ENCODE data around the gene GRIA2.
"Not testable (repeated sequence)": the region's sequence is repeated elsewhere in the genome, so short reads cannot be mapped to it uniquely, and the experiment has no call there.

GRIA2 gene

DNA sequence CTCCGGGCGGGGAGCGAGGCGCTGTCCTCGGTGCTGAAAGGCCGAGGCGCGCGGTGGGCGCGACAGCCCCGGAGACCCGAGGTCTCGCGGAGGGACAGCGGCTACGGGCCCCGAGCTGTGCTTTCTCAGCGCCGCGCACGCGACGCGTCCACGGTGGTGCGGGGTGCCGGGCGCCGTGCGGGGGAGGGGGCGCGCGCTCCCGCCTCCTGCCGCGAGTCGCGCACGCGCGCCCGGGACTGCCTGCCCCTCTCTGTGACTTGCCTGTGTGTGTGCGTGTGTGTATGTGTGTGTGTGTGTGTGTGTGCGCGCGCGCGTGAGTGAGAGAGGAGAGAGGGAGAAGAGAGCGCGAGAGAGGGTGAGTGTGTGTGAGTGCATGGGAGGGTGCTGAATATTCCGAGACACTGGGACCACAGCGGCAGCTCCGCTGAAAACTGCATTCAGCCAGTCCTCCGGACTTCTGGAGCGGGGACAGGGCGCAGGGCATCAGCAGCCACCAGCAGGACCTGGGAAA lies at the start of gene GRIA2:
Gene GRIA2, plus strand, starts transcription at position 358 of the 511 bp plus-strand sequence. CDS start 315 bp downstream, outside the sequence.
- DNase-seq (ENCODE audit: low spot score): peak; percentile 60

DNA sequence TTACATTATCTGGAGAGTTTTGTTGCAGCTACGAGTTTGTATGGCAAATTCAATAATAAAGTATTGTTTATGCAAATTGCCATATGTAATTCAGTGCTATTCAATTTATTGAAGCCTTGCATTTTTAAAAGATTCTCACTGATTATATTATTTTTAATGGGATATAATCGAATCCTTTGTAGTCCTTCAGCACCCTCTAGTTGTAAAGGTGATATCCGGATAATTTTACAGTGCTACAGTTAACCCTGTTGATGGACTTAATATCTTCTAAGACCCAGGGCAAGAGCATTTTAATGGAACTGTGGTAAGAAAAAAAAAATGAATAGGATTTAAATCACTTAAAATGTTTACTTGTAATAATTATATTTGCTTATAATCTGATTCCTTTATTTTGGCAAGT lies 48.5 kb upstream of the GRIA2 start:
- peak; percentile 12 for DNase-seq (ENCODE audit: low spot score)

DNA sequence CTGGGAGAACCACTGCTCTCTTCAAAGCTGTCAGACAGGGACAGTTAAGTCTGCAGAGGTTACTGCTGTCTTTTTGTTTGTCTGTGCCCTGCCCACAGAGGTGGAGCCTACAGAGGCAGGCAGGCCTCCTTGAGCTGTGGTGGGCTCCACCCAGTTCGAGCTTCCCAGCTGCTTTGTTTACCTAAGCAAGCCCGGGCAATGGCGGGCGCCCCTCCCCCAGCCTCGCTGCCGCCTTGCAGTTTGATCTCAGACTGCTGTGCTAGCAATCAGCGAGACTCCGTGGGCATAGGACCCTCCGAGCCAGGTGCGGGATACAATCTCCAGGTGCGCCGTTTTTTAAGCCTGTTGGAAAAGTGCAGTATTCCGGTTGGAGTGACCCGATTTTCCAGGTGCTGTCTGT lies 40.3 kb upstream of the GRIA2 start:
- not testable (repeated sequence) for DNase-seq (ENCODE audit: low spot score)

DNA sequence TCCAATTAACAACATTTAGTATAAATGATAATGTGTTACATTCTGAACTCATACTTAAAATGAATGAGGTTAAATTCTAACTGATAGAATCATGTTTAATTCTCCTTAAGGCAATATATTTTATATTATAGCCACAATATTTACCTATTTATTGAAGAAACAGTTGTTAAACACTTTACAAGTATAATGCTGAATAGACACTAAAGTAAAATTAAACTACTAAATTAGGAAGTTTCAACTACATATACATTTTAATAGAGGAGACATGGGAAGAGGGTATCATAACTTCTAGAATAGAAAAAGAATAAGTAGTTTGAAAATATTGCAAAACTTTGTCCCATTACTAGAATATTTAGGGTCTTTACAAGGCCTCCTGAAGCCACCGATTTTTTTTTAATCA lies 36.2 kb upstream of the GRIA2 start:
- no peak for DNase-seq (ENCODE audit: low spot score)

DNA sequence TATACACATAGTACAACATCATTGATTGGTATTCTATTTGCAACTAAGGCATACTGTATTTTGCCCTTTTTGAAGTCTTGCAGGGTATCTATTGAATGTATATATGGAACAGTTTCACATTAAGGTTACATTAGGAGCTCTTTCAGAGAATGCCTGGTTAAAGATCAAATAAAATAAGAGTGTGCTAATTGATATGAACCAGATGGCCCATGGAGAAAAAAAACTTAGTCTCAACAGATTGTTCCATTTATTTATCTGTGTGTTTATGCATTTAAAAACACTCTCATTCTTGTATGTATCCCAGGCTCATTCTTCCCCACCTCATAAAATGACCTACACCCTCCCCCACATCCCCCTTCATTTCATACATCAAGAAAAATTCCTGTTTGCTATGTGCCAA lies 35.2 kb upstream of the GRIA2 start:
- no peak for DNase-seq (ENCODE audit: low spot score)

DNA sequence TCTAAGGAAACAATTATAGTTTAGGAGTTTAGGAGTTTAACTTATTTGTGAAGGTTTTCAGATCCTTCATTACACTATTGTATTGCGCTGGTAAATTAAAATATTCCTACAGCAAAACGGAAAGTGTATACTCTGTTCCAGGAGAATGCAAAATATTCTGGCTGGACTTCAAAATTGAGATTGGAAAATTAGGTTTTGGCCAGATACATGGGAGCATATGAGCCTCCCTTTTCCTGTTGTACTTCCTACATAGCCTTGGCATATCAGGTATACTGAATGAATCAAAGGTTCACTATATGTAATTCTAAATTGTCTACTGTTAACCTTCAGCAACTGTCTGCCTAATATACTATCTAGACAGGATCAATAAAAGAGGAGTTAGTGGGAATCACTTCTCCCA lies 25.2 kb upstream of the GRIA2 start:
- DNase-seq (ENCODE audit: low spot score): no peak

DNA sequence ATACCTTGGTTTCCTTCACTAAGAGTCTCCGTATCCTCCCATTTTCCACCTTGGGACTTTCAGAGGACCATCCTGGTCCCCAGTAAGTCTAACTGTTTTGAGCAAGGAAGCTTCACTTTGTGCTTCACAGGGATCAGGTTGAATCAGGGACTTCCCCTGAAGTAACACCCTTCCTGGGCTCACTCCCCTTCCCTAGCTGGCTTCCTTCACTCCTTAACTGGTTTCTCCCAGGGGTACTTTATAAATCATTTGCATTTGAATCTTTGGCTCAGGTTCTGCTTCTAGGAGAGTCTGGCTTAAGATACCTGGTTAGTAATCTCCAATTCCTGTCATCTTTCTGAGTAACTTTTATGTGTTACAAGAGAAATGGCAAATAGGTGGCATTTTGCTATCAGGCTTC lies 24.5 kb upstream of the GRIA2 start:
- DNase-seq (ENCODE audit: low spot score): no peak

DNA sequence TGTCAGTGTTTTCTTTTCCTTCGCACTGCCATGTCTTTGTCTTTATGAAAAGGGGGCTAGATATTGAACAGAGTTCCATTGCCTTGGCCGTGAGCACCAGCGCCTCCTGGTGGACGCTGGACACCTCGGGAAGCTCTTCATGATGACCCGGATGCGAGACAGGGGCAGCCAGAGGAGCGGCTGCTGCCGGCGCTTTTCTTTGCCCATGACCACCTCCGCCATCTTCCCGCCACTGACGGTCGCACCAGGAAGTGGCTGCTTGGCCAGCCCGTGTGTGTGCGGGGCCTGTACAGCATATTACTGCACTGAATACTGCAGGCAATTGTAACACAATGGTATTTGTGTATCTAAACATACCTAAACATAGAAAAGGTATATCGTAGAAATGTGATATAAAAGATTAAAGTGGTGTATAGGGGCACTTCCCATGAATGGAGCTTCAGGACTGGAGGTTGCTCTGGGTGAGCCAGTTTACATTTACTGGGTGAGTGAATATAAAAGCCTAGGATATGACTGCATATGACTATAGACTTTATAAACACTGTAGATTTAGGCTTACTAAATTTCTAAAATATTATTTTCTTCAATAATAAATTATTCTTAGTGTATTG lies 15.8 kb upstream of the GRIA2 start:
- no peak for DNase-seq (ENCODE audit: low spot score)

DNA sequence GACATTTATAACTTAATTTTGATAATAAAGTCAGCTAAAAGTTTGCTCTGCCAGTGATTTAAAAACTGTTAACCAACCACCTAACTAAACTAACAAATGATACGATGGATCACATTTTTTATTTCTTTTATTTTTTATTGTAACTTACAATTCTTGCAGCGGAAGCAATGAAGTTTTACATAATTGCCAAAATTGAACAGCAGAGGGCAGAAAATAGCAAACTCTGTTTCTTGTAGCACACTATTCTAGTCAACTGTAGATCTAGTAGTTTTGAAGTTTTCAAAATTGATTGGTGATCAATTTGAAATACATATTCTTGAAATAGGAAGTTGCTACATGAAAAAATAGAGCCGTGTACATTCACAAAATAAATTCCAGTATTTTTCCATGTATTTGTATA lies 2.8 kb upstream of the GRIA2 start:
- DNase-seq (ENCODE audit: low spot score): no peak

DNA sequence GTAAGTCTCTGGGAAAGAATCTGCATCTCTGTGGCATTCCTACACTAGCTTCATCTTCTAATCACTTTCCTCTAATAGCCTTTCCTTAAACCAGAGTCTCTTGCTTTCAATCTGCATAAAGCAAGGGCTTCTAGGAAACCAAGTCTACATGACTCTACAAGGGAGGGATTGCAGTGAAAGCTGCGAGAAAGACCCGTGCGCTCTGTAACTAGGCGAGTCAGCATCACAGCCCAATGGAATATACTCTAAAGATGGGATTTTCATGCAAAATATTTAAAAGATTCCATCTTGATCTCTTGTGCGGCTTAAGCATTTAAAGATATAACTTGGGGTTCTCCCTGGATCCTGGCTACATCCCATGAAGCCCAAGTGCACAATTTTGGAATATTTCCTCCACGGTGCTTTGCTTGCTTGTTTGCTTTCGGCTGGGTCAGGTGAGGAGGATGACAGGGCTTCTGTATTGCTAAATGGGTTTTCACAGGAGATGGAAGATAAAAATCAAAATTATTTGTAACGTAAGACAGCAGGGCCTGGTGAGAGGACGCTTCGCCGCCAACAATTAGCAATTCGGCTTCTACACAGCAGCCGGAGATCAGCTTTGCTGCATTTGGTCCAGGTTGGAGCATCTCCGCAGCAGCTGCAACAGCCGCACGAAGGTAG lies 687 bp upstream of the GRIA2 start:
- DNase-seq (ENCODE audit: low spot score): no peak

DNA sequence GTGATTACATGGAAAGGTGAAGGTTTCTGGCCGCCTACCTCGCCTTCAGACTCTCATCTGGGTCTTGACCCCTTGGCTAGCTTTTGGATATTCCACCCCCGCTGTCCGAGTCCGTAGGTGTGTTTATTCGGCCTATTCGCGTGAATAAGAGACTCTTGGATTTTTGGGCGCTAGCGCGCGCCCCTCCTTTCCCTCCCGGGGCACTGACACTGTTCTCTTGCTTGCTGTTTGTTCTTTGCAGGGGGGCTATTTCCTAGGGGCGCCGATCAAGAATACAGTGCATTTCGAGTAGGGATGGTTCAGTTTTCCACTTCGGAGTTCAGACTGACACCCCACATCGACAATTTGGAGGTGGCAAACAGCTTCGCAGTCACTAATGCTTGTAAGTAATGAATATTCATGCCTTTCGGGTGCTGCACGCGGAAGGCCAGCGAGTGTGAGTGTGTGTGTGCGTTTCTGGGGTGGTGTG lies 932 bp downstream of the GRIA2 start:
- DNase-seq (ENCODE audit: low spot score): no peak

DNA sequence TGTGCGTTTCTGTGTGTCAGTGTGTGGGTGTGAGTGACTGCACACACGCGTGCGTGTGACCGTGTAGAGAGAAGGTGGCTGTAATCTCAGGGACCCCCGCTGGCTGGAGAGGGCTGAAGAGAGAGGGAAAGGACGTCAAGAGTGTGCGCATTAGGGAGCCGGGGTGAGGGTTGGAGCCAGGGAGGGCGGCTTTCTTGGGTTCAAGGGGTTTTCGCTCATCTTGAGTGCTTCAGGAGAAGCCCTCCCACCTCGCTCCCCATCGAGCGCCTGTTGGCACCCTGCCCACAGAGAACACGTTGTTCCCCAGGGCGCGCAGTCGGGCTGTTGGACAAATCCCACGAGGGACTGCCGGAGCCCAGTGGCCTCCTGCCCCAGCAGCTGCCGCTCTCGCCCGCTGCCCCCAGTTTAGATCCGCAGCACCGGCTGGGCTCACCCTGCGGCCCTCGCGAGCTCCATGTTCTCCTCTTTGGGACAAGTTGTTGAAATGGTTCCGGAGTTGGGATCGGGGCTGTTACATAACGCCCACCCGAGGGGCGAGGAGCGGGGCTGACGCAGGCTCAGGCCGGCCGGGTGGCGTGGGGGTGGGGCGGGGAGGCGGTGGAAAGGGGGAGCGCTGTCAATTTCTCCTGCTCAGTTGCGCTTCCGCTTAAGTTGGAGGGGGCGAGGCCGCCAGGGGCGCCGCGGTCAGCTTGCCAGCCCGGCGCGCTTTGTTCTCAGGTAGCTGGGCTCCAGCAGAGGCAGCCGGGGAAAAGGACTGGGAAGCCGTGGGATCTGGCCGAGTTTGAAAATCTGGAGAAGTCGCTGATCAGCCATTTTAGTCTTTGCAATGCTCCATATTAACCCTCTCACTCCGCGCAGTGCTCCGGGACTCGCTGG lies 1.6 kb downstream of the GRIA2 start:
- no peak for DNase-seq (ENCODE audit: low spot score)

DNA sequence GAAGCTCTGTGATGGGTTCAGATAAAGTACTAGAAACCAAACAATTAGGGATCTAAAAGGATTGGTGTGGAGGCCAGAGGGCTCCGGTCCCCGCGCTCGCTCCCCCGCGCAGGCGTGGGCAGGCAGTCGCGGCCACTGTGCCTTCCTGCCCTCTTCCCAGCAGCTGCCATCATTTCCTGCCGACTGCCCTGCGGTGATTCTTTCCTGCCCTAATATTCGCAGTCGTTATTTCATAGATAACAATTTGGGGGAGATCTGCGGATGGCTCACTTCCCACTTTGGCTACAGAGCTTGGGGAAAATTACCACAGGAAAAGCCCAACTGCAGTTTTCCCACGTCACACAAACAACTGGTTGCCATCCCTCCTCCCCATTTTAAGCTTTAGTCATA lies 2.2 kb downstream of the GRIA2 start:
- DNase-seq (ENCODE audit: low spot score): no peak

DNA sequence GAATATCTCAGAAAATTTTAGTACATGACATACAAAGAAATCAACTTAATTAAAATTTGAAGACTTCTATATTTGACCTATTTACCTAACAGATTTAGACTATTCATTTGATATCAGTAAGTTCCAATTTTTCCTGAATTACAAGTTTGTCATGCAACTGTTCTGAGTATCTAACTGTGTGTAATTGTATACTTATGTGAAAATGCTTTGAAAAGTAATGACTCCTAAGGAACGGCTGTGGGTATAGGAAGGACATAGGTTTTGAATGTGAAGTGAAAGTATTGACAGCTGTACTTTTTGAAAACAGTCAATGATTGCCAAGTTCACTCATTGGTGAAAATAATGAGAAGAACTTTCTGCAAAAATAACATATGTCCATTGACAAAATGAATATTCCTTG lies 2.9 kb downstream of the GRIA2 start:
- DNase-seq (ENCODE audit: low spot score): no peak

DNA sequence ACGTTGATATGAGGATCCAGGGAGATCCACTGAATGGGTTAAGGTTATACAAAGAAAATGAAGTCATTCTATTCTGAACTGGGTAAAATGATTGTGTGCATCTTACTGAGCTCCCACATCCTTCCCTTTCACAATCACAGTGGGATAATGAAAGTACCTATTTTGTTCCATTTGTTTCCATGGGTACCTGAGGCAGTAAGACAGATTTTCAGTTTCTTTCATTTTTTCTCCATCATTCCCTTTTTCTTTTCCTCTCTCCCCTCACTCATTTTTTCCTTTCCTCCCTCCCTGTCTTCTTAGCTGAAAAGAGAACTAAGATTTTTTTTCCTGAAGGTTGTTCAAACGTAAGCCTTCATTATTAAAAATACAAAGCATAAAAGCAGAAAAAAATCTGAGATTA lies 4.6 kb downstream of the GRIA2 start:
- no peak for DNase-seq (ENCODE audit: low spot score)

DNA sequence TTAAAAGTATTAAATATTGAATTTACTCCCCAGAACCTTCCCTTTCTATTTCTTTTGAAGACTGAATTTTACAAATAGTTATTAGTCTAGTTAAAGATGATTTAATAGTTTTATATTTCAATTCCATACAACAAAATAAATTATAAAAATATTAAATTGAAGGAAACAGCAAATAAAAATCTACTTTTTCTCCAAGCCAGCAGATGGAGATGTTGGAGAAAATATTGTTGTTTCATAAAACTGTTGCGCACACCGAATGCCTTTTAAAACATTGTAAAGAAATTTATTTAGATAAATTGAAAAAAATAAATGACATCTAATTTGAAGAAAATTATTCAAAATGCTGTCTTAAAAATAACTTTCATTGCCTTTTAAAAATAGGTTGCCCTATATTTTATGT lies 5.5 kb downstream of the GRIA2 start:
- DNase-seq (ENCODE audit: low spot score): no peak

DNA sequence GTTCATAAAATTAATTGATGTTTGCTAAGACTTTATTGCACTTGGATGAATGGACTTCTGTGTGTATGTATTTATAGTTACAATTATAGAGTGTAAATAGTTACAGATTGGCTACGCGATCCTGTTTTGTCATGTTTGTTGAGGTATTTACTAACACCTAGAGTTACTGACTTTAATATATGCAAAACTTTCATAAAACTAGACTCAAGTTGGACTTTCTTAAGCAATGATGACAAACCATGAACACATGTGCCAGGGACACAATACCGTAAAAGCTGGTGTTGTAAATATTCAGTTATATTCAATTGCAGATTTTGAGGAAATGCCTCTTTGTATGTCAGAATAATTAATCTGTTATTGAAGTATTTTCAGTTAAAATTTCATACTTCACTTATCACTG lies 6.1 kb downstream of the GRIA2 start:
- DNase-seq (ENCODE audit: low spot score): no peak

DNA sequence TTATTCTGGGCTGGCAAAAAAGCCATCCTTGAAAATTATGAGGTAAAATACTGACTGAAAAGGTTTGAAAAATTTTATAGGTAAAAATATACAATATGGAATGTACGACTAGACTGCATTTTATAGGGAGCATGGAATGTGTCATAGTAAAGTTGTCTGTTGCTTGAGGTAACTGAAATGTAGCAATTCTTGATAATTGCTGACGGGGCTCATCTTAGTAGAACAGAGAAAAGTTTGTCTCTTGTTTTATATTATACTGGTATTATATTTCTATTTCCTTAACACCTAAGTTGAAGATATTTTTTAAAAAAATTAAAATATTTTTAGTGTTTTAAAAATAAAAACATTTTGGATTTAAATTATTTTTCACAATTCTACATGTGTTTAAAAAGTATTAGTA lies 11.0 kb downstream of the GRIA2 start:
- no peak for DNase-seq (ENCODE audit: low spot score)

DNA sequence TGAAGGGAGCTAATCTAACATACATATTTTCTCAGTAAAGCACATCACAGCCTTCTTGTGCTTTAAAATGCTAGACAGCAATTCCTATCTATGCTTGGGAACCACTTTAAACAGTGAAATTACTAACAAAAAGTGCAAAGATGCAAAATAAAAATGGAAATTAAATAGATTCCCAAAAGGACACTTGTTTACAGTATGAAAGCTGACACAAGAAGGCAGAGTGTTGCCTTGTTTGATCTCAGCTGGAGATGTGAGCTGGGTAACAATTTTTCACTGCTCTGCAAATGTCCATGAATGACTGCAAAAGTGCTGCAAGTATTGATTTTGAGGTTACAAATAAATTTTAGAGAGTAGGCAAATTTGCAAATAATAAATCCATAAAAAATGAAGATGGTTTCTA lies 22.3 kb downstream of the GRIA2 start:
- no peak for DNase-seq (ENCODE audit: low spot score)

DNA sequence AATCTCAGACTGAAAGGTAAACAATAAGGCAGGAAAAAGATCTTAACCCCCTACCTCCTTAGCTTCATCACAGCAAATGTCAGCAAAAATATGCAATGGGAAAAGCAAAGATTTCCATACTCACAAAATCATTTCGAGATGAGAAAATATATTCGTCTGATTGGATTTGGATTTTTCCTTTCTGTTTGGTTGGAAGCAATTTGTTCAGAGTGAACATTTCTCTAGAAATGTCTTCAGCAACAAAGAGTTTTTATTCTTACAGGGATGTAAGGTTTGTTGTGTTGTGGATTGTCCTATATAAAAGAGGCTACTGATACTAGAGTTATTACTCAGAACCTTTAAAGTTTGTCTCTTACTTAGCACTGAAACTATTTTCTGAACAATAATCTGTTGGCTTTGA lies 23.8 kb downstream of the GRIA2 start:
- DNase-seq (ENCODE audit: low spot score): no peak

DNA sequence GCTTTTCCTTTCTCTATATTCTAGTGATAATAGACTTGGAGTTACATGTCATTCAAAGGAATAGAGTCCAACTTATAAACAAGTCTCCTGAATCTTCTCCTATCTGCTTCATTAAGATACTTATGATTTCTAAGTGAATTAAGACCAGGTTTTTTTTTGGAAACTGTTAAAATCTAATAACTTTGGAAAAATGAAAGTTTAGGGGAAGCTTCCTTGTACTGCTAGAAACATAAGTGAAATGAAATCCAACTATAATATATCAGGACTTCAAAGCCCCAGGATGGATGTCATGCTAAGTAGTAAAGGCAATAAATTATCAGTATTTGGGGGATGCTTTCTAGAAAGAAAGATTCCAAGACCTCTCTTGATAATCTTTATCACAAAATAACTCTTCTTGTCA lies 24.8 kb downstream of the GRIA2 start:
- no peak for DNase-seq (ENCODE audit: low spot score)

DNA sequence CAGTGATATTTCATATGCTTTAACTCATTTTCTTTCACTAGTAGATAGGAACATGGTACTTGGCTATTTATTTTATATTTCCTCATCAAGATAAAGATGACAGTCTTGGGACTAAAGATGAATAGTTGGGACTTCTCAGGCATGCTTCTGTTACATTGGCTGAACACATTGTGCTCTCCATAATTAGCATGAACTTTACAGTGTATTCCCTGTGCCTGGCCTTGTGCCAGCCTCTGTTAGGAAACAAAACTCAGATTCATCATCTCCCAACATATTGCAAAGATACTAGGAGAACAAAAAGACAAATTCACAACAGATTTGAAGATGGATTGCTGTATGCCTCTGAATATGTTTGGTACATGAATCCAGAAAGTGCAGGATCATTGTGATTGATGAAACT lies 26.4 kb downstream of the GRIA2 start:
- no peak for DNase-seq (ENCODE audit: low spot score)

DNA sequence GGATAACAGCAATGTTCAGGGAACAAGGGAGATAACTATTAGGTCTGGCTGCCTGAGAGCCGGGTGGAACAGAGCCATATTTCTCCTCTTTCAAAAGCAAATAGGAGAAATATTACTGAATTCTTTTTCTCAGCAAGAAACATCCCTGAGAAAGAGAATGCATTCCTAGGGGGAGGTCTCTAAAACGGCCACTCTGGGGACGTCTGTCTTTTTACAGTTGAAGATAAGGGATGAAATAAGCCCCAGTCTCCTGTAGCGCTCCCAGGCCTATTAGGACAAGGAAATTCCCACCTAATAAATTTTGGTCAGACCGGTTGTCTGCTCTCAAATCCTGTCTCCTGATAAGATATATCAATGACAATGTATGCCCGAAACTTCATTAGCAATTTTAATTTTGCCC lies 37.6 kb downstream of the GRIA2 start:
- DNase-seq (ENCODE audit: low spot score): not testable (repeated sequence)

All from AG08395 (cell line).